ENCODE data around the gene PHLDB3. TPM values are rescaled to one million over a fixed set of nuclear protein-coding genes. Genes with fewer than 3 reads are reported as not detected.

Gene PHLDB3
- total RNA-seq, 1 donor from 2014 or later, result 3.4 TPM

DNA sequence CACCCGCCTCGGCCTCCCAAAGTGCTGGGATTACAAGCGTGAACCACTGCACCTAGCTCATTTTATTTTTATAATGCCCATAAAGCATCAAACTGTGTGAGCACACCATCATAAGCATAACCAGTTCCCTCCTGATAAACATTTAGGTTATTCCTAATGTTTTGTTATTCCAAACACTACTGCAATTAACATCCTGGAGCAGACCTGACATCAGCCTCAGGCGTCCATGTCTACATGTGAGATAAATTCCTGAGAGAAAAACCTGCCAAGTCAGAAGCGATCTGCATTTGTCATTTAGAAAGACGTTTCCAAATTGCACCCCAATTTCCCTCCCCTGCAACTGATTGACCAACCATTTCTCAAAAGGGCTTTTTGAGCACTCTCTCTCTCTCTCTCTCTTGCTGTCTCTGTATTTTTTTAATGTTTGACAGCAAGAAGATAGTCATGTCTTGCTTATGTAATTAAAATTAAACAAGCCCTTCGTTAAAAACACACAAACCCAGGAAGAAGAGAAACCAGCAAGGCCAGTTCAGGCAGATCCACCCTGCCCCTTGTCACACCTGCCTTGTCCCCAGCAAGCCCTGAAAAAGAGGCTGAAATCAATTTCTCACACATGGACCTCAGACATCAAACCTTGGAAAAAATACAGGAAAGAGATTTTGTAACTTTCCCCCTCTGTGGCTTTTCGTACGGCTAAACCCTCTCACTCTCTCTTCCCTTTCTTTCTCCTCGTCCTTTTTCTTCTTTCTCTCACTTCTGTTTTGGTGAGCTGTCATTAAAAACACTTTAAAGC is 49.0 kb downstream of the PHLDB3 start:
- Mint-ChIP-seq H3K4me1 (no peaks in the 10 kb centered on the region), H3K9me3 (peaks cover 6% of the 10 kb centered on the region), H3K4me3 (no peak overlapping the region), H3K27me3 (ENCODE audit: insufficient read depth, low read depth) (peaks cover 12% of the 10 kb centered on the region), H3K36me3 (no peaks in the 10 kb centered on the region), H3K27ac (no peak overlapping the region)
- no peaks in the 10 kb centered on the region for H3K9me3 ChIP-seq (ENCODE audit: low read depth)
- no peaks in the 10 kb centered on the region for H3F3A ChIP-seq (ENCODE audit: low read depth)
- H3K36me3 ChIP-seq, result no peaks in the 10 kb centered on the region
- no peak overlapping the region for H3K4me3 ChIP-seq
- H3K27ac ChIP-seq, result no peak overlapping the region
- H2AFZ ChIP-seq (replicated peaks), result no peak overlapping the region
- no peak for TF ChIP-seq EZH2 (IDR thresholded peaks at IDR 0.05)
- TF ChIP-seq EZH2phosphoT487 (IDR thresholded peaks at IDR 0.05), result no peak
- TF ChIP-seq, protein P1, sequence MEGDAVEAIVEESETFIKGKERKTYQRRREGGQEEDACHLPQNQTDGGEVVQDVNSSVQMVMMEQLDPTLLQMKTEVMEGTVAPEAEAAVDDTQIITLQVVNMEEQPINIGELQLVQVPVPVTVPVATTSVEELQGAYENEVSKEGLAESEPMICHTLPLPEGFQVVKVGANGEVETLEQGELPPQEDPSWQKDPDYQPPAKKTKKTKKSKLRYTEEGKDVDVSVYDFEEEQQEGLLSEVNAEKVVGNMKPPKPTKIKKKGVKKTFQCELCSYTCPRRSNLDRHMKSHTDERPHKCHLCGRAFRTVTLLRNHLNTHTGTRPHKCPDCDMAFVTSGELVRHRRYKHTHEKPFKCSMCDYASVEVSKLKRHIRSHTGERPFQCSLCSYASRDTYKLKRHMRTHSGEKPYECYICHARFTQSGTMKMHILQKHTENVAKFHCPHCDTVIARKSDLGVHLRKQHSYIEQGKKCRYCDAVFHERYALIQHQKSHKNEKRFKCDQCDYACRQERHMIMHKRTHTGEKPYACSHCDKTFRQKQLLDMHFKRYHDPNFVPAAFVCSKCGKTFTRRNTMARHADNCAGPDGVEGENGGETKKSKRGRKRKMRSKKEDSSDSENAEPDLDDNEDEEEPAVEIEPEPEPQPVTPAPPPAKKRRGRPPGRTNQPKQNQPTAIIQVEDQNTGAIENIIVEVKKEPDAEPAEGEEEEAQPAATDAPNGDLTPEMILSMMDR (IDR thresholded peaks at IDR 0.05), result no peak
- no peaks in the 10 kb centered on the region for H4K20me1 ChIP-seq (ENCODE audit: low read depth)
- DNase-seq (ENCODE audit: low spot score), result no peak
- H3K4me1 ChIP-seq, result no peaks in the 10 kb centered on the region
- peaks cover under 1% of the 10 kb centered on the region for H3K27me3 ChIP-seq
- H3K9ac ChIP-seq, result no peak overlapping the region
- no peak overlapping the region for H3K4me2 ChIP-seq
- H3K79me2 ChIP-seq (ENCODE audit: low read depth), result no peaks in the 10 kb centered on the region

DNA sequence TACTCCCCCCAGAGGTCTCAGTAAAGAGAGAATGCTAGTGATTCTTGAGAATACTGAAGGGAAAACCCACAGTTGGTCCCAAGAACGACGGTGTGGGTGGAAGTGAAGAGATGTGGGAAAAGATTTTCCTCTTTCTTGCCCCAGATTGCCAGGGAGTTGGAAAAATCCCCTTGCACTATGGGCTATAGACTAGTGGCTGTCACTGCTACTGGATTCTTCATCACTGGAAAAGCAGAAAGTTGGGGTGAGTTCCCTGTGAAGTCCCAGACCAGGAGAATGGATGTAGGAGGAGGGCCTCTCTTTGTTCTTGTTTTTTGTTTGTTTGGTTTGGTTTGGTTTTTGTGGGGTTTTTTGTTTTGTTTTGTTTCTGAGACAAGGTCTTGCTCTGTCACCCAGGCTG is 50.5 kb downstream of the PHLDB3 start:
- Histone ChIP-seq H3K4me2 (no peak overlapping the region), H2AFZ (replicated peaks) (no peak overlapping the region), H3K4me1 (no peaks in the 10 kb centered on the region), H3K27ac (no peak overlapping the region), H3K4me3 (no peak overlapping the region), H3K79me2 (ENCODE audit: low read depth) (no peaks in the 10 kb centered on the region), H3F3A (ENCODE audit: low read depth) (no peaks in the 10 kb centered on the region), H4K20me1 (ENCODE audit: low read depth) (no peaks in the 10 kb centered on the region), H3K27me3 (no peaks in the 10 kb centered on the region), H3K36me3 (no peaks in the 10 kb centered on the region), H3K9ac (no peak overlapping the region), H3K9me3 (ENCODE audit: low read depth) (no peaks in the 10 kb centered on the region)
- no peak for DNase-seq (ENCODE audit: low spot score)
- H3K27me3 Mint-ChIP-seq (ENCODE audit: insufficient read depth, low read depth), result peaks cover 7% of the 10 kb centered on the region
- no peak overlapping the region for H3K4me3 Mint-ChIP-seq
- TF ChIP-seq, protein P1 (IDR thresholded peaks at IDR 0.05), result no peak
- TF ChIP-seq EZH2 (IDR thresholded peaks at IDR 0.05), result no peak
- no peak for TF ChIP-seq EZH2phosphoT487 (IDR thresholded peaks at IDR 0.05)
- H3K9me3 Mint-ChIP-seq, result peaks cover 6% of the 10 kb centered on the region
- no peak overlapping the region for H3K27ac Mint-ChIP-seq
- H3K36me3 Mint-ChIP-seq, result no peaks in the 10 kb centered on the region
- no peaks in the 10 kb centered on the region for H3K4me1 Mint-ChIP-seq

DNA sequence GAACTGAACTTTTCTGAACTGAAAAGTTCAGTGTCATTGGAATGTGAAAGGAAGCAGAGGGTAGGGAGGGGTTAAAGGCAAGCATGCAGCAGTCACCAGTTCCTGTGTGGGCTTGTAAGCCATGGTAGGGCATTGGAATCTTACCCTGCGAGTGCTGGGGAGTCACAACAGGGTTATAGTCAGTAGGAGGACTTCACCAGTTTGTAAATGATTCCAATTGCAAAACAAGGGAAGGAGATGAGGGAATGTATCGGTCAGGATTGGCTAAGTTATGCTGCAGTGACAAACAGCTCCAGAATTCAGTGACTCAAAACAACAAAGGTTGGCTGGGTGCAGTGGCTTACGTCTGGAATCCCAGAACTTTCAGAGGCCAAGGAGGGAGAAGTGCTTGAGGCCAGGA is 52.0 kb downstream of the PHLDB3 start:
- peaks cover 4% of the 10 kb centered on the region for H3K27me3 Mint-ChIP-seq (ENCODE audit: insufficient read depth, low read depth)
- no peaks in the 10 kb centered on the region for H3K4me1 ChIP-seq
- no peak for DNase-seq (ENCODE audit: low spot score)
- peaks cover 6% of the 10 kb centered on the region for H3K9me3 Mint-ChIP-seq
- no peaks in the 10 kb centered on the region for H3K36me3 Mint-ChIP-seq
- H3K27ac ChIP-seq, result no peak overlapping the region
- no peak overlapping the region for H3K4me3 ChIP-seq
- no peaks in the 10 kb centered on the region for H4K20me1 ChIP-seq (ENCODE audit: low read depth)
- no peaks in the 10 kb centered on the region for H3K27me3 ChIP-seq
- H3K4me2 ChIP-seq, result no peak overlapping the region
- H3K27ac Mint-ChIP-seq, result no peak overlapping the region
- no peak overlapping the region for H3K4me3 Mint-ChIP-seq
- H3K4me1 Mint-ChIP-seq, result no peaks in the 10 kb centered on the region
- H2AFZ ChIP-seq (replicated peaks), result no peak overlapping the region
- TF ChIP-seq, protein P1 (IDR thresholded peaks at IDR 0.05), result no peak
- TF ChIP-seq EZH2 (IDR thresholded peaks at IDR 0.05) (no peak), EZH2phosphoT487 (IDR thresholded peaks at IDR 0.05) (no peak)
- no peaks in the 10 kb centered on the region for H3F3A ChIP-seq (ENCODE audit: low read depth)
- no peaks in the 10 kb centered on the region for H3K36me3 ChIP-seq
- H3K9ac ChIP-seq, result no peak overlapping the region
- H3K9me3 ChIP-seq (ENCODE audit: low read depth), result no peaks in the 10 kb centered on the region
- H3K79me2 ChIP-seq (ENCODE audit: low read depth), result no peaks in the 10 kb centered on the region

Measured in neural progenitor cell (in vitro differentiated cells).